Inflammatory macrophage treated with lipopolysaccharide for 1 hour (primary cell): ENCODE results near the gene C14orf119.

Experiments
- DNase-seq, 2 donors: peaks; one replicate each; pipeline ENCODE4 v3.0.0-alpha.2; 2020 to 2022

The C14orf119 gene

GRCh38 chr14:23128969-23129758, 33.9 kb downstream of the C14orf119 start:
- DNase-seq = no peak

DNA sequence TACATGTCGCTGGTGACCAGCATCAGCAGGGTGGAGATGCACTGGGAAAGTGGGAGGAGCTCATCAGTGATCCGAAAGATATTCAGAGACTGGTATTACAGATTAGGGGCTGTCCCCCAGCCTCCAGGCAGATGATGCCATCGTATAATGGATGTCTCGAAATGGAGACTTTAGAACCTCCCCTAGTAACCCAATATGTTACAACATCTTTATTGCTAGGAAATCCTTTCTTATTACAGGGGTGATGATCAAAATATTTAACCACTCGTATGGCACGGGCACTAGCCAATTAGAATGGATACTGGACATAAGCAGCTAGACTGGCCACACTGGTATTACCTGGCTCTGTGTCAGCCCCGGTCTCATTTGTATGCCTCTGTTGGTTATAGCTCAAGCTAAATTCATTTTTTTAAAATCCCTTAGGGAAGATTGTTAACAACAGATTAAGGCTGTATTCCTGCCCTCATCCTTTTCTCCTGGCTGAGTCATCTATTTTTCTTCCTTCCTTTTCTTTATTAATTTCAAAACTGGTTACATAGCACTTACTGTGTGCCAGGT, 34.5 kb downstream of the C14orf119 start:
- no peak for DNase-seq

DNA sequence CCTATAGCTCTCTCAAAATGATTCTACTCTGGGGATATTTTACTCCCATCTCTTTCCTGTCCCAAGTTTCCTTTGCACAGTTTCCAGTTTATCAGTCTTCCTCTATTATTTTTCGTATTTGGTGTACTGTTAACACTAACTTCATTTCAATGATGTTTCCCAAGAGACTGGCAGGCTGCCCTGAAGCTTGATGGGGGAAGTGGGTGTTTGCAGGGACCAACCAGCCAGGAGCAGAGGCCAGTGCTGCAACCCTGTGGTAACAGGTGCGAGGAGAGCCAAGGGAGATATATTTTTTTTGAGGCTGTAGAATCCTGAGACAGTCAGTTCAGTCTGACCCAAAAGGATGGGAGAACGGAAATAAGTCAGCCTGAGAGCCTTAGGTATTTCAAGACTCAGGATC, 35.6 kb downstream of the C14orf119 start:
- no peak for DNase-seq

- no peak for DNase-seq
Measured at GRCh38 chr14:23131482-23131881, 36.2 kb downstream of the C14orf119 start.

GRCh38 chr14:23132970-23133369, 37.7 kb downstream of the C14orf119 start:
- no peak for DNase-seq

GRCh38 chr14:23136566-23137133, 41.3 kb downstream of the C14orf119 start:
- no peak for DNase-seq

GRCh38 chr14:23137192-23137812, 42.0 kb downstream of the C14orf119 start:
- no peak for DNase-seq

- DNase-seq = no peak
Measured at GRCh38 chr14:23137813-23138535, 42.7 kb downstream of the C14orf119 start.

GRCh38 chr14:23139874-23140273, 44.6 kb downstream of the C14orf119 start:
- no peak for DNase-seq

GRCh38 chr14:23140371-23140770, 45.1 kb downstream of the C14orf119 start:
- no peak for DNase-seq

DNA sequence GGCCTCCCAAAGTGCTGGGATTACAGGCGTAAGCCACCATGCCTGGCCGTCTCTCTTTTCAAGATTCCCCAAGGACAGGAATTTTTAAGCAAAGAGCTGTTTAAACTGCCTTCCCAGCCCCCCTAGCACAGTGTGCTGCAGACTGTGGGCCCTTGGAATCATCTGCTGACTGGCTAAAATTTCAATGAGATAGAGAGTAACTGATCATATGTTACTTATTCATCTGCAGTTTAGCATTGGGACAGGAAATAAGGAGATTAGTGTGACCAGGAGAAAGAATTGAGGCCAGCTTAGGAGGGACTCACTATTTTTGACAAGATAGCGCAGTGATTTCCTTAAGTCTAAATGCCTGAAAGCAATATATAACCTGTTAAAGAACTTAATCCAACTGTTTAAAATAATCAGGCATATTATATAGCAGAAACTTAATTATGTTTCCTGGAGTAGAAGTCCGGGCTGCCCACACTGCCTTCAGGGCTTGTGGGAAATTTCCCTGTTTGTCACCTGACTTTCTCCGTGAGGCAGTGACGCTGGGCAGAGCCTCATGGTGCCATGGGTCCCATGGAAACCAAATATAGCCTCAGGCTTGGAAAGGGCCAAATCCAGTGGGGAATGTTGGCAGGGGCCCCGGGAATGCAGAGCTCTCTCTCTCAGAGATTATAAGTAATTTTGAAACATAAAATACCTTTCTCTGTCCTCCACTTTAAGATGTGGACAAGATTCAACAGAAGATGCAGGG, 46.6 kb downstream of the C14orf119 start:
- DNase-seq = no peak

DNA sequence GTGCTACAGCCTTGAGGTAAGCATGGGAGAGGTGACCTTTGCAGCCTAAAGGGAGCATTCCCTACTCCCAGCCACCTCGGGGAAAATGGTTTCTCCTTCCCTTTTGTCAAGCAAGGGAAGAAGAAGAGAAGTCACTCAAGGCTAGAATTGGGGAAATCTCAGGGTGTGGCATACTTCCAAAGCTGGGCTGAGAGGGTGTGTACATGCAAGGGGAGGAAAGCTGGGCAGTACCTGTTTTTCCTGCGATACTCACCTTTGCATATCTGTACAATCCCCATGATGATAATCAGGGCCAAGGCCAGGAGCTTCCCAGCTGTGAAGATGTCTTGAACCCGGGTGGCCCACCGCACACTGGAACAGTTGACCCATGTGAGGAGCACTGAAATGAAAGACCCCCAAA, 47.5 kb downstream of the C14orf119 start:
- DNase-seq = no peak

DNA sequence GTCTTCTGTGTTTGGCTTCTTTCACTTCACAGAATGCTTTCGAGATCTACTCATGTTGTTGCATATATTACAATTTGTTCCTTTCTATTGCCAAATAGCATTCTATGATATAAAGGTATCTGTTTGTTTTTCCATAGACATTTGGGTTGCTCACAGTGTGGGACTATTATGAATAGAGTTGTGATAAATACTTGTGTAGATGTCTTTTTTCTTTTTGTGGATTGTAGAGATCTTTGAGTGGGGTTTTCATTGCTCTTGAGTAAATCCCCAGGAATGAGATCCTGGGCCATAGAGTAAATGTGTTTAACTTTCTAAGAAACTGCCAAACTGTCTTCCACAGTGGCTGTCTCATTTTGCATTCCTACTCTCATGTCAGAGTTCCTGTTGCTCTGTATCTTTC, 48.6 kb downstream of the C14orf119 start:
- no peak for DNase-seq

- no peak for DNase-seq
Measured at GRCh38 chr14:23145794-23146350, 50.6 kb downstream of the C14orf119 start.

DNA sequence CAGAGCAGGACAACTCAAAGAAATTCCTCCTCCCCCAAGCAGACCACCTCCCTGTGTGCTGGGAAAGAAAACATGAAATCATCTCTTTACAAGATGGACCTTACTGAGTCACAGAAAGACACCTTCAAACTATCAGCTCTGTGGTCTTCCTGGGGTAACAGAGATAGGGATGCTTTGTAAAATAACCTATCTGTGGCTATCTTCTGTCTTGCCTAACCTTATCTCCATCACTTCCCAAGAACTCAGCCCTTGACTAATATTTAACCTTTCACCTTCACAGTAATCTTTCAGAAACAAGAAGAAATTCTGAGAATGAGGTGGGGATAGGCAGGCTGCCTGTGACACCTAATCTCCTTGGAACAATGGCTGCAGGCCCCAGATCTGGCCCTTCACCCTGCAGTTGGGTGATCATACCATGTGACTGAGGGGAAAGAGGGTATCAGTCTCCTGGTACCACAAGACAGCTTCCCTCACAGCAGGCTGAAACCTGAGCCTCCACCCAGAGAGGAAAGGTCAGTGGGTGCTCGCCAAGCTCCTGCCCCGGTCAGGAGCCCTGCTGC, 51.1 kb downstream of the C14orf119 start:
- DNase-seq = no peak

- no peak for DNase-seq
Measured at GRCh38 chr14:23146980-23147379, 51.7 kb downstream of the C14orf119 start.

GRCh38 chr14:23147676-23148075, 52.4 kb downstream of the C14orf119 start:
- no peak for DNase-seq

GRCh38 chr14:23148591-23149249, 53.4 kb downstream of the C14orf119 start:
- DNase-seq = no peak

DNA sequence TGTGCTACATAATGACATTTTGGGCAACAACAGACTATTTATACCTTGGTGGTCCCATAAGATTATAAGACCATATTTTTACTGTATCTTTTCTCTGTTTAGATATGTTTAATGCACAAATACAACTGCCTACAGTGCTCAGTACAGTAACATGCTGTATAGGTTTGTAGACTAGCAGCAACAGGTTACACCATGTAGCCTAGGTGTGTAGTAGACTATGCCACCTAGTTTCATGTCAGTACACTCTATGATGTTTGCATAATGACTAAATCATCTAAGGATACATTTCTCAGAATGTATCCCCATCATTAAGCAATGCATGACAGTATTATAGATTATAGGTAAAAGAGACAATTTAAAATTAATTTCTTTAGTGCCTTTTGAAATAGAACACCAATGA, 54.4 kb downstream of the C14orf119 start:
- DNase-seq = no peak
